Activated CD8-positive, alpha-beta memory T cell treated with anti-CD3 and anti-CD28 coated beads for 36 hours (primary cell): ENCODE measurements around the gene CTSZ. TPM values are rescaled to one million over a fixed set of nuclear protein-coding genes. Genes with fewer than 3 reads are reported as not detected.

Experiments used
- CTCF ChIA-PET: fragments of 350-600 bp; sonication (Branson Sonifier 250); formaldehyde crosslinking; loops from one replicate; lab custom pipeline; 2021; ENCODE audit warnings: antibody characterized with exemption; lab: Charles Lee
- POLR2A ChIA-PET: fragments of 350-600 bp; sonication (Branson Sonifier 250); formaldehyde crosslinking; loops from one replicate; lab custom pipeline; 2021; ENCODE audit warnings: antibody characterized with exemption; lab: Charles Lee
- total RNA-seq, 2 experiments: library from RNA; stranded (reverse); gene quantifications; one replicate each; pipeline ENCODE4 v1.2.3, GENCODE V29; 2021

The CTSZ gene
- total RNA-seq, 2 experiments from 2014 or later, result 31.0 to 31.2 TPM

GRCh38 chr20:59004763-59005522 lies 2.1 kb downstream of the CTSZ start:
- POLR2A ChIA-PET, result no interaction called here
- CTCF ChIA-PET, result interaction anchor here (1.1 kb wide), 1 partner anchor 14 kb away, joined by 3 read pairs; no protein-coding TSS in a partner anchor

GRCh38 chr20:59004493-59004762 lies 2.6 kb downstream of the CTSZ start:
- CTCF ChIA-PET, result interaction anchor here (0.5 to 1.1 kb wide), 2 partner anchors 14 to 410 kb away, joined by 3 read pairs; no protein-coding TSS in a partner anchor
- POLR2A ChIA-PET, result no interaction called here

GRCh38 chr20:59003836-59004492 lies 3.1 kb downstream of the CTSZ start:
- POLR2A ChIA-PET, result no interaction called here

GRCh38 chr20:59002874-59003399 lies 4.1 kb downstream of the CTSZ start:
- CTCF ChIA-PET, result no interaction called here

More at GRCh38 chr20:59003836-59004492, 3.1 kb downstream of the CTSZ start:
- CTCF ChIA-PET, result interaction anchor here (0.5 kb wide), 1 partner anchor 411 kb away, joined by 3 read pairs; no protein-coding TSS in a partner anchor

DNA sequence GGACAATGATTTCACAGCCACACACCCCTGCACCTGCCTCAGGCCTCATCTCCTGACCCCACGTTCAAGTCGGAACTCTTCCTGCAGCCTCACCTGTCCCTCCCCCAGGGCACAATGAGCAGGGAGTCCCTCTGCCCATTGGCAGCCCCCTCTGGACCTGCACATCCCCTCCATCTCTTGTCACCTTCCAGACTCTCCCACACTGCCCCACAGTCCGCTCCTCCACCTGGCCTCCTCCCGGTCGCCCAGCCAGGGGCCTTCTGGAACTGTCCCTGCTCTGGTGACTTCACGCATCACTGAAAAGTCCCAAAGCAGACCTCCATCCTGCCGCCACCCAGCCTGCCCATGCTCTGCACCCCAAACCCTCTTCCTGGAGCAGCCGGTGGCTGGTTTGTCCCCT lies 4.7 kb downstream of the CTSZ start:
- ChIA-PET CTCF (no interaction called here), POLR2A (no interaction called here)

More at GRCh38 chr20:59002874-59003399, 4.1 kb downstream of the CTSZ start:
- POLR2A ChIA-PET, result no interaction called here

- ChIA-PET POLR2A (no interaction called here), CTCF (no interaction called here)
Measured at GRCh38 chr20:59001449-59002171, 5.4 kb downstream of the CTSZ start.

DNA sequence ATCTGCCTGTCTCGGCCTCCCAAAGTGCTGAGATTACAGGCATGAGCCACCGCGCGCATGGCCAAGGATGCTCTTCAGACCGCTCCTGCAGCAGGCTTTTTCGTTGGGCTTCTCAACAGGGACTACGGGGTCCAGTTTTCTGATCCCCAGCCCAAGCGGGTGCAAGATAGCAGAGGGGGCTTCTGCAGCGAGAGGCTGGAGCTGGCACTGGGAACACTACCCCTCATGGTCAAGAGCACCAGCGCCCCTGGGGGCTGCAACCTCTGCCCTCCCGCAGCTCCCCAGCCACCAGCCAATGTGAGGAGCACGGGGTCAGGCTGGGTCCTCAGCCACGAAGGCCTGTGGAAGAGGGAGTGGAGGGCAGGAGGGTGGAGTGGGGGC lies 6.0 kb downstream of the CTSZ start:
- ChIA-PET CTCF (no interaction called here), POLR2A (no interaction called here)

DNA sequence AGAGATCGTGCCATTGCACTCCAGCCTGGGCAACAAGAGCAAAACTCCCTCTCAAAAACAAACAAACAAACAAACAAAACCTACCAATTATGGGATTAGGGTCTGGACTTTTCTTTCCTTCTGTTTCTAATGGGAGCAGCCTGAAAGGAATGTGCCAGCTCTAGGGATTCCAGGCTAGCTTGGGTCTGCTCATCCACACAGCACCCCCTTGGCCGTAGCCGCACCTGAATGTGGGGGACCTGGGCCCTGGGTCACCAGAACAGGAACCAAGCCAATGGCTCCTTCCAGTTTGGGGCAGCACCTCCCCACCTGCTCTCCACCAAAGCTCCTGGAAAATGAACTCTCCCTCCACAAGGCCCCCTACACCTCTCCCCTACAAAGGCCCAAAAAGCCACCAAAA lies 6.7 kb downstream of the CTSZ start:
- CTCF ChIA-PET, result interaction anchor here (0.6 kb wide), 1 partner anchor 350 kb away, joined by 3 read pairs; no protein-coding TSS in a partner anchor
- POLR2A ChIA-PET, result interaction anchor here (0.9 to 1.5 kb wide), 2 partner anchors 9 to 32 kb away, joined by 3 to 5 read pairs; partner anchors contain the start of gene ATP5F1E

DNA sequence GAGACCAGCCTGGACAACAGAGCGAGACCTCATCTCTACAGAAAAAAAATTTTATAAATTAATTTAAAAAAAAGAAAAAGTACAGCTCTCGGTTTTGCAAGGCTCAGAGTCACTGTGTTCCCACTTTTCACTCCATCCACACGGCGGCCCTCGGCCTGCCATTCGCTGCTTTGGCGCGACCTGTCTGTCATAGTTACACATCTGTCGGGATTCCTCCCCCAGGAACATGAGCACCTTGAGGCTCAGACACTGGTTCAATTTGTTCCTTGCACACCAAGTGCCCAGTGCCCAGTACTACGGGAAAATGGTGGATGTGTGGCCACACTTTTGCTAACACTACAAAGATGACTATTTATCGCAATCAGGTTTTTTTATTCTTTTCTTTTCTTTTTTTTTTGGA lies 8.4 kb downstream of the CTSZ start:
- POLR2A ChIA-PET, result no interaction called here
- CTCF ChIA-PET, result no interaction called here

GRCh38 chr20:58997141-58997770 lies 9.8 kb downstream of the CTSZ start:
- ChIA-PET CTCF (no interaction called here), POLR2A (no interaction called here)

GRCh38 chr20:58996226-58996611 lies 10.8 kb downstream of the CTSZ start:
- CTCF ChIA-PET, result no interaction called here
- POLR2A ChIA-PET, result interaction anchor here (0.5 to 0.8 kb wide), 2 partner anchors 36 to 155 kb away, joined by 3 read pairs; partner anchors contain the start of gene ATP5F1E

GRCh38 chr20:58995461-58996225 lies 11.4 kb downstream of the CTSZ start:
- ChIA-PET CTCF (interaction anchor here (1.1 kb wide), 1 partner anchor 88 kb away, joined by 4 read pairs; no protein-coding TSS in a partner anchor), POLR2A (interaction anchor here (0.5 to 0.8 kb wide), 3 partner anchors 13 to 156 kb away, joined by 3 read pairs; partner anchors contain the start of gene ATP5F1E)

DNA sequence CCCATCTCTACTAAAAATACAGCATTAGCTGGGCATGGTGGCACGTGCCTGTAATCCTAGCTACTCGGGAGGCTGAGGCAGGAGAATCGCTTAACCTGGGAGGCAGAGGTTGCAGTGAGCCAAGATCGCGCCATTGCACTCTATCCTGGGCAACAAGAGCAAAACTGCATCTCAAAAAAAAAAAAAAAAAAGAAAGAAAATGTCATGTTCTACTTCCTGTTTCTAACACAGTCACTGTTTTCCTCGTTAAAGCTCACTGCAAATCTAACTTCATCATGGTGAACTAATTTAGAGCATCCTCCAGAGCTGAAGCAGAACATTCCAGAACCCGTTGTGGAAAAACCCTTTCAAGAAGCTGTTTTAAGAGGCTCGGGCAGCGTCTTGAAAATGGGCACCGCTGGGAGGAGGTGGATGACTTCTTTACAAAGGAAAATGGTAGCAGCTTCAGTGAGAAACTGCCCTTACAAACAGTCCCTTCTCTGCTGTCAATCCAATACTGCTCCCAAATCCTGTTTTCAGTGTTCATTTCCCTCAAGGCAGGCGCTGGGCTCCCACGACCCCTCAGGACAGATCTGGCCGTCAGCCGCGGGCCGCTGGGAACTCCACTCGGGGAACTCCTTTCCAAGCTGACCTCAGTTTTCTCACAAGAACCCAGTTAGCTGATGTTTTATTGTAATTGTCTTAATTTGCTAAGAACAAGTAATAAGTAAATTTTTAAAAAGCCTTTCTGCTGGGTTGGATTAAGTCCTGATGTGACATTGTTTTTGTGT lies 12.5 kb downstream of the CTSZ start:
- ChIA-PET POLR2A (interaction anchor here (0.6 to 0.7 kb wide), 3 partner anchors 11 to 86 kb away, joined by 5 to 6 read pairs (median 5); no protein-coding TSS in a partner anchor), CTCF (interaction anchor here (1.1 kb wide), 1 partner anchor 89 kb away, joined by 4 read pairs; no protein-coding TSS in a partner anchor)

DNA sequence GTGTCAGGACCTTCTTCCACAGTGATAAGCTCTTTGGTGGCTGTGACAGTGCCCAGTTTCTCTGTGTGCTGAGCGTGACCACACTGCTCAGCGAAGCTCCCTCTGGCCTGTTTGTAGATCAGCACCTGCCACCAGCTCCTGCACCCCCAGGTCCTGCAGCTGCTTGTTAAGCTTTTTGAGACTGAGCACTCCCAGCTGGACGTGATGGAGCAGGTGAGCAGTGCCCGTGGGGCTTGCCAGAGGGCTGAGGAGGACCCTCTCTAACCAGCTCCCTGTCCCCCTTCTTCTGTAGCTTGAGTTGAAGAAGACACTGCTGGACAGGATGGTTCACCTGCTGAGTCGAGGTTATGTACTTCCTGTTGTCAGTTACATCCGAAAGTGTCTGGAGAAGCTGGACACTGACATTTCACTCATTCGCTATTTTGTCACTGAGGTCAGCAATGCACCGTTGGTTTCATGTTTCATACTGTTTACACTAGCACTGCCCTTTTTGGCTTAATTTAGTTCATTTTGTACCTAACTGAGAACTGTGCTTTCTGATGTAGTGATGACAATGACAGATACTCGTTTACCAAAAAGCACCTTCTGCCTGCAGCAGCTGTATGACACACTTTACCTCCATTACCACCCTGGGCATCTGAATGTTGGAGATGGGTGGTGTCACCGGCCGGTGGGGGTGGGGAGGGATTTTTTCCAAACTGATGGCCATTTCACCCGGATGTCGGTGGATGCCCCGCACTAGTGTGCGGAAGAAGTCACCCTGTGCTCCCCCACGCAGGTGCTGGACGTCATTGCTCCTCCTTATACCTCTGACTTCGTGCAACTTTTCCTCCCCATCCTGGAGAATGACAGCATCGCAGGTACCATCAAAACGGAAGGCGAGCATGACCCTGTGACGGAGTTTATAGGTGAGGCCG lies 13.5 kb downstream of the CTSZ start:
- CTCF ChIA-PET, result interaction anchor here (0.6 kb wide), 2 partner anchors 10 to 11 kb away, joined by 3 to 4 read pairs; no protein-coding TSS in a partner anchor
- POLR2A ChIA-PET, result no interaction called here

GRCh38 chr20:58992911-58993310 lies 14.1 kb downstream of the CTSZ start:
- ChIA-PET CTCF (interaction anchor here (0.6 kb wide), 1 partner anchor 11 kb away, joined by 4 read pairs; no protein-coding TSS in a partner anchor), POLR2A (no interaction called here)

GRCh38 chr20:58991715-58992114 lies 15.3 kb downstream of the CTSZ start:
- ChIA-PET POLR2A (interaction anchor here (0.8 kb wide), 1 partner anchor 9 kb away, joined by 3 read pairs; no protein-coding TSS in a partner anchor), CTCF (interaction anchor here (0.6 kb wide), 1 partner anchor 123 kb away, joined by 4 read pairs; no protein-coding TSS in a partner anchor)
